NCI-H146 (cell line): ENCODE data around the gene KCND2.

Experiments used
- DNase-seq: peaks from one replicate; lab custom pipeline; 2025; lab: John Stamatoyannopoulos, UW

KCND2 gene

DNA sequence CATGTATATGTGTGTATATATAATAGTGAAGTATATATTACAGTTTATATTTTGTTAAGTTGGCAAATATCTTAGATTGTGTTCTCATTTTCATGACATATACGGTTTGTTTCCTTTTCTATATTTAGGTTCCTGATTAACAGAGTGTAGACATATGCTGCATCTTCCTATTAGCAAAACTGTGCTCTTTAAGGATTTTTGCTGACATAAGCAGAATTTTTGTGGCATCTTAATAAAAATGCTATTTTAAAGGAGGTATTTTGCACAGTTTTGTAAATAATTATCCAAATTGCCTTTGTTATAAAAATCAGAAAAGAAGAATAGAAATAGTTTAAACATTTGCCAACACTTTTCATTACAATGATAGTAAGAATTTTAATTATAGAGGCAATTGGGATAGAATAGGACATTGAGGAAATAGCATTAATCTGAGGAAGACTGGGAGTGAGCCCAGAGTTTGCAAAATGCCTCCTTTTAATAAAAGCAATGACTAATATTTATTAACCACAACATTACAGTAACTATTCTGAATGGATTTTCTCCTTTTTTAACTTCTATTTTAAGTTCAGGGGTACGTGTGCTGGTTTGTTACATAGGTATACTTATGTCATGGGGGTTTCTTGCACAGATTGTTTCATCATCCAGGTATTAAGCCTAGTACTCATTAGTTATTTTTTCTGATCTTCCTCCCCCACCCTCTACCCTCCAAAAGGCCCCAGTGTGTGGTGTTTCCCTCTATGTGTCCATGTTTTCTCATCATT, 38.2 kb downstream of the KCND2 start:
- DNase-seq = no peak

DNA sequence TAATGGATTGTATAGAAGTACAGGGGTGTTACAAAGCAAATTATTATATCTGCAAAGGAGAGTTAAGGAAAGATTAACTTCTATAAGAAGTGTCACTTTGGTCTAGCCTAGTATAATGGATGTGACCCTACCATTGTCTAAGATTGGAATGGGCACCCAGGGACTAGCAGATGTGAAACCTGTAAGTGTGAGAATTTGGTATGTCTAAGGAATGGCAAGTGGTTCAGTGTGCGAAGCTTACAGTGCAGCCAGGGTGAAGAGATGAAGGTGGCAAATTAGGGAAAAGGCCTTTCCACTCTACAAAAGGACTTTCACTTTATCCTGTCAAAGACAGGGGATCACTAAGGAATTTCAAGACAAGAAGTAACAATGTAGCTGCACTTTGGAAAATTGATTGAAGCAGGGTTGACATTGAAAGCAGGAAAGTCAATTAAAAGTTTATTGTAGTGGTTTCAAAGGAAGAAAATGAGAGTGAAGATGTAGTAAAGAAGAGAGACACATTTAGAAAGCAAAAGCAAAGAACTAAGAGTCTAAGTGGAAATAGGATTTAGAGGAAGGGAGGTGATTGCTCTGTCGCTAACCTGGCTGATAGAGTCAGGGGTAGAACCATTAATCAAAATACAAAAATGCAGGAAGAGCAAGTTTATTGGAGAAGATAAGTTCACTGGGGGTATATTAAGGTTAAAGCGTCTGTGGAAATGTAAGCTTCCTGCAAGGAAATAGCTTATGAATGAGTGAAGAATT, 47.4 kb downstream of the KCND2 start:
- no peak for DNase-seq

DNA sequence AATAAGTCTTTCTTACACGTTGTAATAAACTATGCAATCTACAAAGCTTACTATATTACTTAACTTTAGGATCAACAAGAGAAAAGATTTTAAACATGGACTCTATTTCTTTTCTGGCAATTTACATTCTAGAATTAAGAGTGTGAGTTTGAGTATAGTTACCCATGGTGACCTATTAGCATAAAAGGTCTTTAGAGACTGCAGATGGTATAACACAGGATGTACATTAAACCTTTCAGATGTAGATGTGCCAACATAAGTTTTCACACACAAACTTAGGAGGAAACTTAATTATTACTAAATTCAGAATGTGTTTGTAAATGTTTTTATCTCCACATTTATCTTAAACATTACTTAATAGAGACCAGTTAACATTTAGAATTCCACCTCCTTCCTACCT, 54.1 kb downstream of the KCND2 start:
- DNase-seq = no peak

DNA sequence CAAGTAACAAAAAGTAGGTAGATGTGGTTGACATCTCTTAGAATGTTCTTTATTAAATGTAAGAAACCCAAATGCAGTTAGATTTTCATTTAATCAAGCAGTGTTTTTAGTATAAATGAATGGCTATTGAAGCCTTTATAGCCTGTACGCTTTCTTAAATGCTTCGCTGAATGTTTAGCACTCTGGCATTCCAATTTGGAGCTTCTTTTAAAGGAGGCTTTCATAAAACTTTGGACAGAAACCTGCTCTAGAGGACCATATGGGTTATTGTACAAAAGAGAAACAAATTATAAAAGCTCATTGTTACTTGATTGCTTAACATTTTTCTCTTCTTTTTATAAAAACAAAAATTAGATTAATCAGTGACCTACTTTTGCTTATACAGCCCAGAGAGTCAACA, 59.5 kb downstream of the KCND2 start:
- DNase-seq = no peak

DNA sequence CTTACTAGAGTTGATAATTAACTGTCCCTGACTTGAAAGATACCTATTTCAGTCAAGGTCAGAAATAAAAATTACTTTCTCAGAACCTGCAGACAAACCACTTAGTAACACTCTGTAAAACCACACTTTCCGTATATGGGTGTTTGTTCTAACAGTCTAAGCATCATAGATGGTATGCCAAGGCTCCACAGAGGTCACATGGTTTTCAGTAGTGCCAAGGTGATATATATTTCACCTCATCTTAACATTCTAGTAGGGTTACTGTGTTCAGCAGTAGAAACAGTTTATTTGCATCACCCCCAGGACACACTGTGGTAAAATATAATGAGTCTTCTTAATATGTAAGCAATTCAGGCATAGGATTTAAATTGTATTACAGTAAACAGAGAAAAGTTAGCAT, 61.5 kb downstream of the KCND2 start:
- DNase-seq = no peak

DNA sequence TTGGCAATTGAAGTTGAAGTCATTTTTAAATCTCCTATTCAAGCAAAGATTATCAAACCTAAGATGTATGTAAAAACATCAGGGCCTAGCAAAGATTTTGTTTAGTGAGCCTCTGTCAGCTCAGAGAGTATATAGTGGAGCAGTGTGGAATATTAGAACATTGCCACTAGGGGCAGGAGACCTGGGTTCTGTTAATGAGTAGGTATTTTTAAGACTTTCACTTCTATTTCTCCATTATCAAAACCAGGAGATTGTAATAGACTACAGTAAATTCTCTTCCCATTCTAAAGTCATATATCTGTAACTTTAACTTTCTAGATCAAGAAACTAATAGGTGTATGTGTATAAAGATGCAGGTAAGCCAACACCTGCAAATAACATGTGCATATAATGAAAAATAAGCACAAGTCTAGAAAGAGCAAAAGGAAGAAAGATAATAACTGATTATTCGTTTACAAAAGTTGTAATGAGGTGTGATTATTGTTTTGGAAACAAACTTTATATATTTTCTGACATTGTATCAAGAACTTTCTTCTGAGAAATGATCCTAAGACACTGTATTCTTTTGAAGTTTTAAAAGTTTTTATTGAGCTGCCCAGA, 64.4 kb downstream of the KCND2 start:
- DNase-seq = no peak

DNA sequence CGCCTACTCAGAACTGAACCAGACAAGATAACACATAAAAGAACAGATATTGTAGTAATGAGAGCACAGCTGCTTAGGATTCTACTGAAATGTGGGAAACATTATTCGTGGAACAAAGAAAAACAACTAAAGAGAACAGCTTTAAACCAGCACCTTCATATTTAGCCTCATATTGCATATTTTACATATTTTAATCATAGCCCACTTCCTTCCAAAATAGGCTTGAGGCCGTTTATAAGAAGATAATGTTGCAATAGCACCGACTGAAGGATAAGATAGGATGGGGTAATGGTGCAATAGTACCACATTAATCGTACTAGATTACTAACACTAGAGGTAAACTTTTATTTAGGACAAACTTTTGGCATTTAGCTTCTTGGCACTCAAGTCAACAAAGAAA, 71.3 kb downstream of the KCND2 start:
- DNase-seq = no peak

DNA sequence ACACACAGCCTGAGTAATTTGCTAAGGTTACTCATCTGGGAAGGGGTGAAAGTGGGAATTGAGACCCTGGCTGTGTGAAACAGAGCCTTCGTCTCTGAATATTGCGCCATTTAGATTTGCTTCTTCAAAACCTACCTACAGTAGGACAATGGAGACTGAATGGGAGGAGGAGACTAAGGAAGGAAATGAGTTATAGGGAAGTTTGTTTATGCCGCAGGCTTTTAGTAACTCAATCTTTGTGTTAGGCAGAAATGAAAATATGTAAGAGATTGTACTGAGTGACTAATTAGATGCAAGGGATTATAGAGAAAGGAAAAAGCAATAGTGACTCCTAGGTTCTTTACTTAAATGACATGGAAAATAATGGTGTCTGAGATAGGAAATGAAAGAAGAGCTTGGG, 80.2 kb downstream of the KCND2 start:
- no peak for DNase-seq

DNA sequence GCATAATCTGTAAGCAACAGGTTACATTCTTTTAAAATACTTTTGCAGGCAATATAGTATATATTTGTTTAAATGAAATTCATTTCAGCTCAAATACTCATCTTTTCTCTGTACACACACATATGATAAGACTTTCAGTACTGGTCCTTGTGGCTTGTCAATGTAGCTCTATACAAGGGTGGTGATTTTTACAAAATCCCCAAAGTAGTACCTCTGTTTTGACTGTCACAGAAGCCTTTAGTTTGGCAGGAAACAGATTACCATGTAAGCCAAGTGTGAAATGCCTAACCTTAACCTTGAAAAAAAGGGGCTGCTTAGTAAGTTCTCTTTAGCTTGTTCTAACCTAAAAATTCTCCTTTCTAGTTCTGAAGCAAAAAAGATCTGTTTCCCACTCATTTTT, 87.9 kb downstream of the KCND2 start:
- DNase-seq = no peak

DNA sequence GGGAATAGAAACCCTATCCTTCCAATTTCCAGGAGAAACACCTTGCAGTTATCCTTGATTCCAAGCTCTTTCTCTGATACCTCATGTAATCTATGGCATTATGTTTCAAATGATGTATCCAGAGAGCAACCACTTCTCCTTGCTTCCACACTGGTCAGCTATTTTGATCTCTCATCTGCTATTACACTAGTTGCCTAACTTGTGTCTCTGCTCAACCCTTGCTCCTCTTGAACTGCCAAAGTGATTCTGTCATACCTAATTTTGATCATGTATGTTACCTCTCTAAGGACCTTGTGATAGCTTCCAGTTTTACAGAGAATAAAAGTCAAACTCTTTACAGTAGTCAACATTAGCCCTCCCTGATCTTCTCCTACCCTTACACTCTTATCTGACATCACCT, 90.4 kb downstream of the KCND2 start:
- DNase-seq = no peak

DNA sequence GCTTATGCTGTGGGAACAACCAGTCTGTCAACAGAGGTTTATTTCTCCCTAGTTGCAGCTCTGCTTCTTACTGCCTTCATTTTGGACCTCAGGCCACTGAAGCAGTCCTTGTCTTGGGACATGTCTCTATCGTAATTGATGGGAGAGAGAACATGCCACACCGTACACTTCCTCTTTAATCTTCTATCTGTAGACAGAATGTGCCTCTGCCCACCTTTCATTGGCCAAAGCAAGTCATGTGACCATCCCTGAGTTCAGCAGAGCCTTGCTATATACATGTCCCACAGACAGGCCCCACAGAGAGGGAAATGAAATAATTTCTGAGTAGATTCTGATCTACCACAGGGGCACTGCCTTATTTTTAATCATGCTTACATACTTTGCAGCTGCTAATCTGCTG, 98.0 kb downstream of the KCND2 start:
- no peak for DNase-seq

DNA sequence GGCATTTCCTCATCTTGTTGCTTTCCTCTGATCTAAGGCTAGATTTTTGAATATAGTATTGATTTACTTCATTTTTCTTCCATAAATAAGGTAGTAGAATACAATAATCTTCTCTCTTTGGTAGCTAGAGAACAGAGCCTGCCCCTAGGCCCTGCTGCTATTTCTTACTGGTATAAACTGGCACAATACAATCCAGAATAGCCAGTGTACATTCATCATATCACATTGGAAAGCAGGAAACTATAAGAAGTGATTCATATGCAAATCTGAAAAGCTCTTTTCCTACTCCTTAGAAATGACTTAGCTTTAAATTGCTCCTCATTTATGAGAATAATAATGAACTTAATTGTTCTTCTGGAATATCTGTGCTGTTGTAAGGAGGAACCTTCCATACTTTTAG, 100.2 kb downstream of the KCND2 start:
- DNase-seq = no peak

DNA sequence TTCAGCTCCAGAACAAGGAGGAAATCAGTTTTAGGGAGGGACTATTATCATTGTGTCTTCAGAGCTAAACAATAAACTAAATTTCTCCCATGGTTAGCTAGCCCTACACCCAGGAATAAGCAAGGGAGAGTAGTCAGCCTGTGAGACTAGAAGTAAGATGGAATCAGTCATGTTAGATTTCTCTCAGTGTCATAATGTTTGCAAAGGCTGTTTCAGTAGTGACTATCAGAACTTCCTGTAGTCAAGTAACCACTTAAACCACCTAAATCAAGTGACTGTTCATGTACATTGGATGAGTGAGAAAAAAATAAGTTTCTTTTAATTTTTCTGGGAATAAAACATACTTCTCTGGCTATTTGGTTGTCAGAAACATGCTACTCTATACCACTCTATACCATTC, 121.6 kb downstream of the KCND2 start:
- no peak for DNase-seq

DNA sequence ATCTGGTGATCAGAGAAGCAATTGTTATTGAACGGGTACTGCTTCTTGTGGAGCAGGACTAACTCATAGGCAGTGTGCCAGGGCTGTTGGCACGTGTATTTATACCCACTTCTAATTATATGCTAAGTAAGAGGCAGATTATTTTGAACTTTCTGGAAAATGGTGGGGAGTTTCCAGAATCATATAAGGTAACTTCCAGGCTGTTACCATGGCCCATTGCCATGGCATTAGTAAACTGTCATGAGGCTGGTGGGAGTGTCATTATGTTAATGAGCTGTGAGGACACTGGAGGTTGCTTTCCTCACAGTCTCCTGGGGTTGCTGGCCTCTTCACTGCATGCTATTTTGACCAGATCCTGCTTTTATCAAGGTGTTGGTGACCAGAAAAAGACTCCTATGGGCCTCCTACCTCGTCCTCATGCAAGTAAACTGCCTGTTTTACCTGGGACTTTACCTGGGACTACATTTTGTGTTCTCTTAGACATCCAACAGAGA, 122.6 kb downstream of the KCND2 start:
- no peak for DNase-seq

DNA sequence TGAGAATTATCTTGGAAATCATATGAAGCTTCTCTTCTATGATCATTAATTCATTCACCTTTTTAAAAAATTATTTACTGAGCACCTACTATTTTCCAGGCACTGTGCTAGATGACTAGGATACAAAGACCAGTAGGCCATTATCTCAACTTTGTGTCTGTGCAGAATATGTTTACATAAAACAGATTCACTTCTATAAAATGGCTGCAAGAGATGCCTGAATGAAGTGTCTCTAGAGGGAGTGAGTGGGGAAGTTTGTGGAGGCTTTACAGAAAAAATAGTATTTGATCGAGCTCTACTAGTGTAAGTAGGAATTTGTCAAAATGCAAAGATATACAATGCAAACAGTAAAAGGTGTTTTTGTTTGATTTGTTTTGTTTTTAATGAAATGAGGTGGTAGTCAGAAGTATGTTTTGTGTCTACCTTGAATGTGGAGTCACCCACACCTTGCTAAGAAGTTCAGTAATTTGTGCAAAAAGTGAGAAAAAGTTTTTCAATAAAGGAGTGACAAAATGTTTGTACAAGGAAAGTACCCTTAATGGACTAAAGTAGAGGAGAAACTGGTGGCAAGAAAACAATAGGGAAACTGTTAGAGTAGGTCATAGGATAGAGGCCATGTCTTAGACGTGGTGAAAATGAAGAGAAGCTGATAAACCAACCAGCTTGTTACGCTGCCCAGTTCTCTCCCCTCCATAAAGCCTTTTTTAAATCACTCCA, 125.5 kb downstream of the KCND2 start:
- DNase-seq = no peak

DNA sequence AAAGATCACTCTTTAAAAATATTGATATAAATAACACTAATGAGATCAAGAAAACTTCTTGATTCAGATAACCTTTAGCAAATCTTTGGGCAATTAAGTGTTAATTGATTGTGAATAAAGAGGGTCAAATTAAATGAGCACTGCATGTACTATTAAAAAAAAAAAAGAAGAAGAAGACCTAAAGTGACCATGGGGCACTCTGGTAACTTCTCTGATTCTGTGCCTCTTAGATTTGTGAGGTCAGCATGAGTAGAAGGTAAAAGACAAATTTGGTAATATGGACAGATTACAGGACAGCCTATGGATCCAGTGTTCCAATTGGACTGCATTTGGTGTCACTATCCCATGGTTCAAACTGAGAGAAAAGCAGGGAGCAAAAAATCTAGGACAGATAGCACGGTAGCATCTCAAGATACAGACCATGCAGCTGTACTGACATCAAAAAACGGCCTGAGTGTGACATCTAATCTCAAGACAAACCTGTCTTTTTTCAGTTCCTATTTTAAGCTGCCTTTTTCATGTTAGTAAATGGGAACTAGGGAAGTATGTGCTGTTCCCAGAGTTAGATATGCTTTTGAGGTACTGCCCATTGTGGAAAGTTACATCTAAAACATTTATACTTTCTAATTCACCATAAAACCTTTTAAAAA, 128.0 kb downstream of the KCND2 start:
- DNase-seq = no peak

DNA sequence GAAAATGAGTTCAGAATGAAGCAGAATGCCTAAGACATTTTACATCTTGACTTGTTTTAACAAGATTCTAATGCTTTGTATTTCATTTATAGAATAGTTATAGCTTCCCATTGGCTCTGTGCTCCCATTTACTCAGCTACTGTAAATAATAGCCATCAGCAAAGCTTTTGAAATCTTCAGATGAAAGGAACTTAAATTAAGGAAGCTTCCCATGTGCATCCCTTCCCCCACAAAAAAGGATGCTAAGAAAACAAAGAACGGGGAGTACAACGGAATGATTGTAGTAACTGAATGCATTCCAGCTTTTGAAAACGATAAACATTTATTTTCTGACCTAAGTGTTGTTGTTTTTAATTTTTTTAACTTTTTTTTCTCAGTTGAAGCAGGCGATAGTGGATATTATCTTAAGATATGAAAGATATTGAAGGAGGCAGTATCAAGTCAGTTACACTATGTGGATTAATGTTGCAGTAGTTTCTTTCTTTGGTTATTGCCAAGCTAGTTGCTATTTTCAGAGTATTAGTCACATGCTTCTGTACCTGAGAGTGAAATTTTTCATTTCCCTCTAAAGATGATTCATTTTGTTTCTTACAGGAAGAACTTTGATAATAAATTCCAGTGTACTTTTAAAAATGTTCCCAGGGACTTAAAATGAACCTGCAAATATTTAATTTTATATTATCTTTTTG, 129.2 kb downstream of the KCND2 start:
- no peak for DNase-seq

DNA sequence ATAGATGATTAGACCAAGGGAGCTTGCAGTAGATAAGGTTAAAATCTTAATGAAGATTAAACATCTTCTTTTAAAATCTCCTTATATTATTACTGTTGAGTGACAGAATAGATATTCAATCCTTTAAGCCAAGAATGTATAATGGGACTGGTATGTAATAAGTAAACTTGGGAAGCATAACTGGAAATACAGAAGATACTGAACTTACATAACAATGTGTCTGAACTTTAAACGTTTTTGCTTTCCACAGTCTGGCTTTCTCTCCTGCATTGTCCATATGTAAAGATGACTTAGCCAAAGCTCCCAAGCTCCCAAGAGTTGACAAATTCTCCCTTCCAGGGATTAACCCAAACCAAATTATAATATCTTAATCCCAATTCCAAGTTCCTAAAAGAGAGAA, 129.8 kb downstream of the KCND2 start:
- no peak for DNase-seq

DNA sequence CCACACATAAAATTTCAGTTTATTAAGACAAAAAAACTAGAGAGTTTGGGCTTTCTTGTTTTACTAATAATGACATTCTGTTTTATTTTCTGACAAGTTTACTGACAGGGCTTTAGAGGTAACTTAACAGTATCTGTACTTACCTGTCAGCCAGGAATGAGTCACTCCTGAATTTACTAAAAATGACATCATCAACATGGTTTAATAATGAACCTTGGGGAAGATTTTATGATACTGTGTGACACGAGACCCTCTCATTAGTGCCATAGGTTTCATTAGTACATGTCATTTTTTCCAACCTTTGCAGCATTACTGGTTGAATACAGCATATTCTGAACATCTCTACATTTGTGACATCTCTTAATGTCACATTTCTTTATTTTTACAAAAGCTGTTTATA, 131.1 kb downstream of the KCND2 start:
- DNase-seq = no peak

DNA sequence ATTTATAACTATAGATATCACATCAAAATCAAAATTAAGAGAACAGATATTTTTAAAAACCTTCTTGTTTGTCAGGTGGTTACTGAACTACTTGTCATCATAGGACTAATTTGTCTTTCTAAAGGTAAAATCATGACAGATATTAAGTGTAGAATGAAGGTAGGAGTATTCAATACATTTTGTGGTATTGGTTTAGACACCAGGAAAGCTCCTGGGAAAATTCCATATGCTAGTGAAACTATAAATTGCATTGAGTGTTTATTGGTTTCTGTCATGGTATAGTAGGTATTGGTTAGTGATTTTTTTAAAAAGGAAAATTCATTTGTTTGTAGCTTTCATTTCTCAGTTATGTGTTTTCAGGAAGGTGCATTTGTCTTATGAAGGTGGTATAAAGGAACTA, 132.7 kb downstream of the KCND2 start:
- no peak for DNase-seq

DNA sequence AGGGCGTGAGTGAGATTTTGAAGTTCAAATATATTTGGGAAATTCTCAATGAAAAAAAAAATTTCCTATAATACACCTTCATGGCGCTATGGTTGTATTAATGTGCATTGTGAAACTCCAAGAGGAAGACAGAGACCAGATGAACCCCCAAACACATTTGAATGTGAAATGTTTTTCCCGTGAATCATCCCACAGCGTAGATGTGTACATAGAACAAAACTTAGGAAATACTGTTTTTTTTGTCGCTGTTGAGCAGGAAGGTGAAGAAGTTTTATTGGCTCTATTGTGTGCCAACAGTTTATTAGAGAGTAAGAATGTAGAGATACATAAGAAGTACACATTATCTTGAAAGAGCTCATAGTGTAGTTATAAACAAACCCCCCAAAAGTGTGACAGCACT, 134.0 kb downstream of the KCND2 start:
- no peak for DNase-seq
